Ishikawa (cell line): ENCODE results near the gene GPR18.

Experiments
- CEBPB ChIP-seq: IDR thresholded peaks from 2 replicates; pipeline ENCODE4 v1.6.1; 2012
- CREB1 ChIP-seq: IDR thresholded peaks from 2 replicates; pipeline ENCODE4 v1.6.1; 2012; ENCODE audit warnings: low read depth
- EP300 ChIP-seq: IDR thresholded peaks from 2 replicates; pipeline ENCODE4 v1.6.1; 2012; ENCODE audit warnings: borderline replicate concordance
- NFIC ChIP-seq: IDR thresholded peaks from 2 replicates; pipeline ENCODE4 v1.6.1; 2012
- RAD21 ChIP-seq: IDR thresholded peaks from 2 replicates; pipeline ENCODE4 v1.6.1; 2012; ENCODE audit warnings: low read depth
- REST ChIP-seq: IDR thresholded peaks from 2 replicates; pipeline ENCODE4 v1.6.1; 2012; ENCODE audit warnings: low read depth, mild to moderate bottlenecking
- USF1 ChIP-seq: IDR thresholded peaks from 2 replicates; pipeline ENCODE4 v1.6.1; 2012
- YY1 ChIP-seq: IDR thresholded peaks from 2 replicates; pipeline ENCODE4 v1.6.1; 2012; ENCODE audit warnings: low read depth

GRCh38 chr13:99258946-99259345 is 767 bp upstream of the GPR18 start:
- TF ChIP-seq EP300, result no peak
- TF ChIP-seq CEBPB, result no peak
- TF ChIP-seq REST, result no peak
- TF ChIP-seq YY1, result no peak
- TF ChIP-seq RAD21, result no peak
- no peak for TF ChIP-seq USF1
- no peak for TF ChIP-seq NFIC
- TF ChIP-seq CREB1, result no peak
